Stimulated activated CD4-positive, alpha-beta T cell treated with anti-CD3 and anti-CD28 coated beads, TNF-alpha, amount 100 ng/mL, for 4 hours (primary cell): ENCODE data around the gene GIGYF1.

Experiments
- DNase-seq, 3 experiments: peaks; one replicate each; pipeline ENCODE4 v3.0.0-alpha.2; 2020; ENCODE audit warnings: low read depth in 3 of 3

Gene GIGYF1

DNA sequence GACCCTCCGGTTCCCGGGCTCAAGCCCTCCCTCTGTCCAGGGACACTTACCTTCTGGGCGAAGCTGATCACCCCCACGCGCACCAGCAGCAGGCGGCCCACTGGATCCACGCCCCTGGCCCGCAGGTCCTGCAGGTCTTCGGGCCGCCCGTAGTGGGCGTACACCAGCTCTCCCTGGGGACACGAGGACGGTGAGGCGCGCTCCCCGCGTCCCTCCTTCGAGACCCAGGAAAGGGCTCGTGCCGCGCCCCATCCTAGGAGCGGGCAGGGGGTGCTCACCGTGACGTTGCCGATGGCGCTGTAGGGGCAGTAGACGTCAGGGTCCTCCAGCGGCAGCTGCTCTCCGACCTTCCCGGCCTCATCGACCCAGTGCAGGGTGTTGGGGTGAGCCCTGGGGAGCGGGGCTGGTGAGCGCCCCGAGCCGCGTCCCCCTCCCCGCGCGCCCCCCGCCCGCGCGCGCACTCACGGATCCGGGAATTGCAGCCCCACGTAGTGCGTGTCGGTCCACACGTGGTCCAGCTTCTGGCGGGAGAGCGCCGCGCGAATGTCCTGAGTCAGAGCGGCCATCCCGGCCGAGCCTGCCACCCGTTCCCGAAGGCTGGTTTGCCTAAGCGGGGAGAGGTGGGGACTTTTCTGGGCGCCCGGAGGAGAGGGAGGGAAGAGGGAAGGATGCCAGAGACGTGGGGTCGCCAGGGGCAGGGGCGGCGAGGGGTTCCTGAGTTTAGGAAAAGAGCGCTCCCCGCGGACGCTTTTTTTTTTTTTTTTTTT lies 60.9 kb downstream of the GIGYF1 start:
- peak; percentile 30 to 46 (median 33) for DNase-seq

GRCh38 chr7:100630066-100630465 lies 64.0 kb downstream of the GIGYF1 start:
- DNase-seq = no peak
